A172 (cell line): ENCODE results near the gene HOXA11. TPM values are rescaled to one million over a fixed set of nuclear protein-coding genes. Genes with fewer than 3 reads are reported as not detected.

Source experiments
- DNase-seq: peaks from one replicate; pipeline ENCODE4 v3.0.0-alpha.2; 2015; ENCODE audit warnings: low spot score
- total RNA-seq: library from RNA; depleted of rRNA; stranded (reverse); fragments of >200 nt; shearing (Covaris generic); gene quantifications from 2 replicates; pipeline ENCODE4 v1.2.3, GENCODE V29; 2014

The HOXA11 gene
- total RNA-seq, 1 experiment from 2014 or later = 1.2 TPM

DNA sequence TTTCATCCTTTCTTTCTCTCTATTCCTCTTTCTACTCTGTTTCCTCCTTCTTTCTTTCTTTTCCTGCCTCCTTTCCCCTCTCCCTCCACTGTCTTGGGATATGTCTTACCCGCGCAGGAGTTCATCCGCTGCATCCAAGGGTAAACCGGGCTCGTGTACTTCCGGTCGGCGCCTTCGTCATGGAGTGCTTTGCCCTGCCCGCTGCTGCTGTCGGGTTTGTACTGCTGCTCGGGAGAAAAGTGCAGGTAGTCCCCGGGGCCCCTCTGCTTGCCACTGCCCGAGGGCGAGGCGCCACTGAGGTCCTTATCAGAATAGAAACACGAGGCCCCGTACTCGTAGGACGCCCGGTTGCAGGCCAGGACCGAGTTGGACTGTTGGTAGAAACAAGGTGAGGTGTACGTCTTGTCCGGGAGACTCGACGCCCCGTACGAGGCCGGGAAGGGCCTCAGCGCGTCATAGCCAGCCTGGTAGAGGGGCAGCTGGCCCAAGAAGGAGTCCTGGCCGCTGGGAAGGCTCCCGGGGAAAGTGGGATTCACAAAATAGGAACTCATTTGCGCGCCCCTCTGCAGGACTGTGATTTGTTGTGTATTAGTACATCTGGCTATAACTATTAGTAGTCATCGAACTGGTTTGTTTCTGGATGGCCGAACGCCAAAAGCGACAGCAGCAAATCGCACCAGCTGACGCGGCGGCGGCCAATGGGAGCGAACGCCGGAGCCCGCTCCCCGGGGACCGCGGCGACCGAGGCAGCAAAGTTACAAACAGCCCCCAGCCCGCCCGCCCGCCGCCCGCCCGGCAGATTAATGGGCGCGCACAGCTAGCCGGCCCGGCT is 37.6 kb downstream of the HOXA11 start, which contains the start of gene HOXA6:
HOXA6 (minus strand) TSS at position 576 of the 832 bp plus-strand sequence; CDS start at position 551, 25 bp downstream.
- DNase-seq = no peak

DNA sequence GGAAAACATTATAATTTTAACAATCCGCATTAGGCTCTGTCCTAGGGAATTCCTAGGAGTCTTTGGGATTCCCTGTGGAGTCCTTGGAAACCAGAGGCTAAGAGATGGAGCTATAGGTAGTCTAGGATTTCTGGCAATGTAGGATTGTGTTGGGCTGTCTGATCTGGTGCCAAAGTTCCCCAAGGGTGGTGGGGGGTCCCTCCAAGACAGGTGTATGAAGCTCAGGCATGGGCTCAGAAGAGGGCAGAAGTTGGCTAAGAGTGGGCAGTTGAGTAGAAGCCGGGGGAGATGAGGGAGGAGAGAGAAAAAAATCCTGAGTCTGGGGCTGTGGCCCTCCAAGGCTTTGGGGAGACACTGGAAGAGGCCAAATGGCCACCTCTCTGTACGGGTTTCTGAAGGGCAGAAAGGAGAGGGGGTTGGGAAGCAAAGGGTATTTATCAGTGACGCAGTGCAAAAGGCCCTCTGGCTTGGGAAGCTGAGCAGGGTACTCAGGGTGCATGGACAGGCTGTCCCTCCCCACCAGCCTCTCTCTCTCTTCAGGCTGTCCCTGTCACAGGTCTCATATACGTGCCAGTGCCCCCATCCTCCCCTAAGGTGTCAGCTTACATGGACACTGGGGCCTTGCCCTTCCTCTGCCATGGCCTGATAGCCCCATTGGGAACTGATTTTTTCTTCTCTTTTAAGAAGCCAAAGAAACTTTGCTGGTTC is 38.4 kb downstream of the HOXA11 start:
- no peak for DNase-seq

DNA sequence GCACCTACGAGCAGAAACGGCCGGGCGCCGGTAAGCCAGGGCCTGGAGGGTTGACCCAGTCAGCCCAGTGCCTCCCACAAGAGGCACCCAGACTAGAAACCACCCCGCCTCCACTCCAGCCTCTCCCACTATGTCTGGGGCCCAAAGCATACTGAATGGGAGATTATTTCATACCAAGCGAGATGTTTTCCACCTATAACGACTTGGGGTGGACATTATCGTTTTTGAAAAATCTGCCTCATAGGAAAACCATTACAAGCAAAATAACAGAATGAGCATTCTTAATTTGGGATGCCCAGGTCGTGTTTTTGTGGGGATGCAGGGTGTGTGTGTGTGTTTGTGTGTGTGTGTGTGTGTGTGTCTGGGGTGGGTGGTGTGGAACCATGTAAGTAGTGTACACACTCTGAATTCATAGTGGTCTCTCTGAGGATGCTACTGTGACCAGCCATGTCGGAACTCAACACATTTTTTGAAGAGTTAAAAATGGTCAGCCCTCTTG is 39.1 kb downstream of the HOXA11 start:
- no peak for DNase-seq

DNA sequence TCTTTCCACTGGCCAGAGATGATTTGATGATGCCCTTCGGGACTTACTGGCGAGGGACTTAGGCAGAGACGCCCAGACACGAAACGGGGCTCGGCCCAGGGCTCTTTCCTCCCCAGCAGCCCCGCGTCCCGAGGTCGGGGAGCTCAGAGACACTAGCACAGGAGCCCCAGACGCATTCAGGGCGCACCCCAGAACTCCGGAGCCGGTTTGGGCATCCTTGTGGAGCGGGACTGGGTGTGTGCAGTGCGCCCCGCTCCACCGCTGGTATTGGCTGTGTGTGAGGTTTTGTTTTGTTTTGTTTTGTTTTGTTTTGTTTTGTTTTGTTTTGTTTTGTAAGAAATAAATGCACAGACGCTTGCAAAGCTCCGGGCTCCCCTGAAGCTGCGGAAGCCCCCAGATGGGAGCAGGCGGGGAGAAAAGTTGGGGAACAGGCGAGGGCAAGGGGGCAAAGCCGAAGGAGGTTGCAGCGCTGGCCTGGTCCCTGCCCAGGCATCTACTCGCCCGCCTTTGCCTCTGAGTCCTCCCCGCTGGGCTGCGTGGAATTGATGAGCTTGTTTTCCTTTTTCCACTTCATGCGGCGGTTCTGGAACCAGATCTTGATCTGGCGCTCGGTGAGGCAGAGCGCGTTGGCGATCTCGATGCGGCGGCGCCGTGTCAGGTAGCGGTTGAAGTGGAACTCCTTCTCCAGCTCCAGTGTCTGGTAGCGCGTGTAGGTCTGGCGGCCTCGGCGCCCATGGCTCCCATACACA is 39.7 kb downstream of the HOXA11 start:
- DNase-seq = no peak

DNA sequence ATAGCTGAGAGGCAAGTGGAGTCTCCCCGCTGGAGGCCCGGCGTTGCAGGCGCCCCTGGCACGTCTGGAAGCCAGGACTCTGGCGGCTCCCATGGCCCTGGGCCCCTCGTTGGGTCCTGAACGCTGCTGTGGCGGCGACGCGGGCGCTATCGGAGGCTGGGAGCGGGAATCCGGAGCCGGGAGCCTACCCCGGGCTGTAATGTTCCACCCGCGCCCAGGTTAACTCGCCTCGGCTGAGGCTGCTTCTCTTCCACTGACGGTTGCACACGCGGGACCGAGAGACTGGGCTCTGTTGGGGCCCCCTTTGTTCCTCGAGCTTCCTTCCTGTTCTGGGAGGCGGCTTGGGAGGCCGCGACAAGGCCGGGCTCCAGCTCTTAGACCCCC is 40.3 kb downstream of the HOXA11 start:
- DNase-seq = no peak

DNA sequence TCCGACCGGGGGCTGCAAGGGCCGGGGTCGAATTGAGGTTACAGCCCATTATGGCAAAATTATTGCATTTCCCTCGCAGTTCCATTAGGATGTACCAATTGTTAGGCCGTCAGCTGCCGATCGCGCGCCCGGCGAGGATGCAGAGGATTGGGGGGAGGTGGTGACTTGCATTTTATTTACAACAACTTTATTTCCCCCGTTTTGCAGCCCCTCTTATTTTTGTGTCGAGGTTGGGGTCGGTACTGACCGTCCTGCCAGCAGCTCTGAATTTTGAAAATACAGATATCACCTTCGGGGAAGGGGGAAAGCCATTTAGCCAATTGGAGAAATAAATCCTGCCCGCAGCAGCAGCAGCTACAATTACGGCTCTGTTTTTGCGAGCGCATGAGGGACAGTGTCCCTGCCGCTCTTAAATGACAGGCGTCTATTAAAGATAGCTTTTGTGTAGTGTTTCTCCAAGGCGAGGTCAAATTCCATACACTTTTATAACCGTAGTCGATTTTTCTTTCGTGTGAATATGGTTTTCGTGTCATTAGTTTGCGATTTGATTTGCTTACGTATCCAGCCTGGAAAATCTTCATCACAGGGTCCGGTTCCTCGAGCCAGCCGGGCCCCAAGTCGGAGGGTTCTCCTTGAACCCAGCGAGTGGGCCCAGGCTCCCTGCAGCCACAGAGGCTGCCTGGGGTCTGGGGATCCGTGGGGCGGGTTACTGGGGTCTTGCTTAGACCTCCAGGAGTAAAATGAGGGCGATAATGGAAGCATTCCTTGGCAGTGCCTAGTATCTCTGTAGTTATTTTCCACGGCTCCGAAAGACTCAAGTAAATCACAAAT is 40.9 kb downstream of the HOXA11 start:
- DNase-seq = no peak

DNA sequence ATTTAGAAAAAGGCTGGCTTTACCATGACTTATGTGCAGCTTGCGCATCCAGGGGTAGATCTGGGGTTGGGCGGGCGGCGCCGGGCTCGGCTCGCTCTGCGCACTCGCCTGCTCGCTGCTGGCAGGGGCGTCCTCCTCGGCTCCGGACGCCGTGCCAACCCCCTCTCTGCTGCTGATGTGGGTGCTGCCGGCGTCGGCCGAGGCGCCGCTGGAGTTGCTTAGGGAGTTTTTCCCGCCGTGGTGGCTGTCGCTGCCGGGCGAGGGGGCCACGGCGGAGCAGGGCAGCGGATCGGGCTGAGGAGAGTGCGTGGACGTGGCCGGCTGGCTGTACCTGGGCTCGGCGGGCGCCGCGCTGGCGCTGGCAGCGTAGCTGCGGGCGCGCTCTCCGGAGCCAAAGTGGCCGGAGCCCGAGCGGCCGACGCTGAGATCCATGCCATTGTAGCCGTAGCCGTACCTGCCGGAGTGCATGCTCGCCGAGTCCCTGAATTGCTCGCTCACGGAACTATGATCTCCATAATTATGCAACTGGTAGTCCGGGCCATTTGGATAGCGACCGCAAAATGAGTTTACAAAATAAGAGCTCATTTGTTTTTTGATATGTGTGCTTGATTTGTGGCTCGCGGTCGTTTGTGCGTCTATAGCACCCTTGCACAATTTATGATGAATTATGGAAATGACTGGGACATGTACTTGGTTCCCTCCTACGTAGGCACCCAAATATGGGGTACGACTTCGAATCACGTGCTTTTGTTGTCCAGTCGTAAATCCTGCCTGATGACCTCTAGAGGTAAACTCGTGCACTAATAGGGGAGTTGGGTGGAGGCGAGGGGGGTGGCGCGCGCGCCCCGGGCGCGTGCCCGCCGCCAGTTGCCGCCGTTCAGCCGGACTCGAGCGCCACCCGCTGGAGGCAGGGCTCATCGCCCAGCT is 41.7 kb downstream of the HOXA11 start, which contains the start of gene HOXA5:
HOXA5 (minus strand) TSS at position 659 of the 927 bp plus-strand sequence; CDS start at position 585, 74 bp downstream.
- peak; percentile 91 for DNase-seq

DNA sequence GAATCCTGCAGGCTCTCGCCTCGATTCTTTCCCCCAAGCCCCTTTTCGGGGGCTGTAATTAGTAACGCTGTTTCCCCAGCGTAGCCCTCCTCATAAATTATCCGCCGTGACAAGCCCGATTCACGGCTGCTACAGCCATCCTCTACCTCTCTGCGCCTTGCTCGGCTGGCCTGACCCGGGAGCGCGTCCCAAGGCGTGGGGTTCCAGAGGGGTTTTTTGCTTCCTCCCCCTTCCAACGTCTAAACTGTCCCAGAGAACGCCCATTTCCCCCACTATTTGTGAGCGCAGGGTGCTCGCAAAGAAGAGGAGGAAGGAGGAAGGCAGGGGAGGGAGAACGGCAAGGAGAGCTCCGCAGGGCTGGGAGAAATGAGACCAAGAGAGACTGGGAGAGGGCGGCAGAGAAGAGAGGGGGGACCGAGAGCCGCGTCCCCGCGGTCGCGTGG is 42.4 kb downstream of the HOXA11 start:
- DNase-seq = no peak

DNA sequence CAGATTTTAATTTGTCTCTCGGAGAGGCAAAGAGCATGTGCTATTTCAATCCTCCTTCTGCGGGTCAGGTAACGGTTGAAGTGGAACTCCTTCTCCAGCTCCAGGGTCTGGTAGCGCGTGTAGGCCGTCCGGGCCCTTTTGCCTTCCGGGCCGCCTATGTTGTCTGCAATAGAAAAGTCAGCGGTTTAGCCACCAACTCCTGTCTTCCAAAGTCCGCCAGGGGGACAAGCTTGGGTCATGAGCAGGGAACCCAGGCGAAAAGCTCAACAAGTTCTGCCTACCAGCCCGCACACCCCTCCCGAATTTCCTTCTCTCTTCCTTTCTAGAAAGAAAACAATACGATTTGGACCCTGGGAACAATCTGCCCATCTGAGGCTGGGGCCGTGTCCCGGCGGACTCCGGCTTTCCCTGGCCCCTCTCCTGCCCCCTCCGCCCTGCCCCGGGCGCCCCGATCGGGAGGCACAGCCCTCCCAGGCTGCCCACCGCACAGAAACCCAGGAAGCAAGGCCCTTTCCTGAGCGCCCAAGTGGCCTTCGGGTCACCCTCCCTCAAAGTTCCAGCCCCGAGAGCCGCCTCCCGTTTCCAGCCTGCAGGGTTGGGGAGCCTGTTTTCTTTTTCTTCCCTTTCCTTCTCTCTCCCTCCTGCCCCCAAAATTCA is 43.0 kb downstream of the HOXA11 start:
- no peak for DNase-seq

DNA sequence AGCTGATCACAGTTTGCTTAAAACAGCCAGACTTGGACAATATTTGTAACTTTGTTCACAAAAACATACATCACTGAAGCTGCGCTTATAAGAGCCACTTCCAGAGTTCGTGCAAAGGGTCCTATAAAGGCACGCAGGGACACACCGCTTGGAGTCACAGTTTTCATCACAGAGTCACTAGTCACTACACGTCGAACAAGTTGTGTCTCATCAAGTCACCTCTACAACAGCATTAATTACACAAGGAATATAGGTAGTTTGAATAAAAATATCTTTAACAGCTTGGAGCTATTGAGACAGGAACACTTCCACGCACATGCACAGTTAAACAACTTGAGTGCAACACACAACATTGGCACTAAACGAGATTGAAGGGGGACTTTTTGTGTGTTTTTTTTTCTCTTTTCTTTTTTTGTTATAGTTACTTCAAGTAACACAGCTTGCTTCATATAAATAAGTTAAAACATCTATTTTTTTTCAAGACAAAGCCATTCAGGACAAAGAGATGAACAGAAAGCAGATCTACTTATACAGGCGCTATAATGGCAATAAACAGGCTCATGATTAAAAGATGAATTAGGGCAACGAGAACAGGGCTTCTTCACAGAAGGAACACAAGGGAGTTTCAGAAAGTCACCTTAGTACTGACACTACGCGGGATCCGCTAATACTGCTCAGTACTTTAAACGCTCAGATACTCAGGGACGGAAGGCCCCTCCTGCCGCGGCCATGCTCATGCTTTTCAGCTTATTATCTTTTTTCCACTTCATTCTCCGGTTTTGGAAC is 43.7 kb downstream of the HOXA11 start:
- no peak for DNase-seq

DNA sequence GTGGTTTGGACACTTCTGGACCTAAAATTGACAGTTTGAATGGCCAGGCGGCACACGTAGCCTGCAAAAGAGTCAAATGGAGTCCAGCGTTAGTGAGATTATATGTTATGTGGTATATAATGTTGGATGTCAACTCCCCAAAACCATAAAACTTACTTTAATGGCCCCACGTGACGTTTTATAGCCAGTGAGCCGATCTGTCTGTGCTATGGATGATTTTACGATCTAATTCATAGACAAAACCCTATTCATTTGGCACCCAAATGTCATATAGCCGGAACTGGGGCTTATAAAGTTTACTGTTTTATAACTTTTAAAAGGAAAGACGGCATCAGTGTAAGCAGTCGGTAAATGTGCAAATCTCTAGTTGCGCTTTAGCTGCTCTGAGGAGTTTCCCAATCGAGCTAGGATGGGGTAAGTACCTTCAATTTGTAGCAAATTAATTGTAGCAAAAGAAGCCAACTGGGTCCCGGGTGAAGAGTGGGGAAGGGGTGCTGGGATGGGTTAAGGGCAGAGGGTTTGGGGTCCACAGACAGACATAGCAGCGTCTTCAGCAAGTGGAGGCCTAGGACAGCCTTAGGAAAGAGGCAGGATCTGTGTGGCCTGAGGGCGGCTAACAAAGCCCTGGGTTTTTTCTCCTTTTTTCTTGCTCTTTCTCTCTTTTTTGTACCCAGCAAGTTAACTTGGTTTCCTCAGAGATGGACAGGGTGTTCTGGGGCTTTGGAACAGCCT is 44.7 kb downstream of the HOXA11 start:
- no peak for DNase-seq

DNA sequence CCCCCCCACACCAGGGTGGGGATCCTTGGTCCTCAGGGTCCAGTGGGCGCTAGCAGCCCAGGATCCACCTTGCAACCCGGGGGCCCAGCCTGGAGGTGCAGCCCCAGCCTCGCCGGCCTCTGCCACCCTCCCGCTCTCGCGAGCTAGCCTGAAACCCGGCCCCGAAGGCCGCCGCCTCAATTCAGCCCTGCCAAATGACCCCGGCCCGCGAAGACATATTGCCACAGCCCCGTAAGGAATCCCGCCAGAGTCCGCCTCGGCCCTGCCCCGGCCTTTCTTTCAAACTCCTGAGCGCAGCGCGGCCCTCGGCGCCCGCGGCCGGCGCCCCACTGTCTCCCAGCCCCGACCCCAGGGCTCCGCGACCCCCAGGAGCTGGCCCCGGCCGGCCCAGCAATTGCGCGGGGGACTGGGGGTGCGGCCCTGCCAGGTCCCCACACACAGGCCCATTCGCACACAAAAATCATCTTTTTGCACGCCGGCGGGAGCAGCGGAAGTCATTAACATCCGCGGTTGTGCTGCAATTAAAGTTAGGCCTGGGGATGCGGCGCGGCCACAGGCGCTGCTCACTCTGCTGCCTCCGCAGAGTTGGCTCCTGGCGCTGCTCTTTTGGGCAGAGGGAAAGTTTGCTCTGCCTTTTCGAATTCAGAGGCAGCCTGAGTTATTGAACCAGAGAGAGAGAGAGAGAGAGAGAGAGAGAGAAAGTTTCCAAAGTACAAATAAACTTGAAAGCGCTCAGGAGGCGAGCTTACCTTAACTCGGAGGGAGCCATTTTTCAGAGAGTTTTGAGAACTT is 45.5 kb downstream of the HOXA11 start:
- no peak for DNase-seq

DNA sequence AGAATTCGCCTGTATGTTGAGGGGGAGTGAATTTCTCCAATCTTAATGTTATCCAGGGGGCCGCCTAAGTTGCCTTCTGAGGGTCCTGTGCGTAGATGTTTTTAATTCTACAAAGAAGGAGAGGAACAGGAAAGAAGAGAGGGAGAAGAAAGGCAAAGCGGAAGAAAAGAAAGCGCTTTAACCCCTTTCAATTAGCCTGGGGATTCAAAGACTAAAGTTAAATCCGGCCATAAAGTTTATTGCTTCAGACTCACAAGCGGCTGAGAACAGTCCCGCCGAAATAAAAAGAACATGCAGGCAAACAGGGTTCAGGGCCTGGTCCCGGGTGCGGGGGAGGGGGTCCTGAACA is 46.1 kb downstream of the HOXA11 start:
- no peak for DNase-seq

DNA sequence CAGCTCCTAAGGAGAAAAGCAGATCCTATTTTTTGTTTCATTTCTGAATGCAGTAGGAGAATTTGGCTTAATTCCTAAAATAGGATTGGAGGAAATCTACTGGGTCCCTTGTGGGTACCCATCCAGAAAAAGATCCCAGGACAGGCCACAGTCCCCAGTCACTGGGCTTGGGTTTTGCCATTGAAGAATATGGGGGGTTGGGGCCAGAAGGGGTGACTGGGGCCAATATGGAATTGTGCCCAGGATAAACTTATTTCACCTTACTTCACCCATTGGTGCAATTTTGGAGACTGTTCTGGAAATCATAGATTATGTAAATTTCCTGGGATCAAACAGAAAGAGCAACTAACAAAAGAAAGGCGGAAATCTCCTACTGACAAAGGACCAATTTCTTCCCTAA is 46.6 kb downstream of the HOXA11 start:
- DNase-seq = no peak

DNA sequence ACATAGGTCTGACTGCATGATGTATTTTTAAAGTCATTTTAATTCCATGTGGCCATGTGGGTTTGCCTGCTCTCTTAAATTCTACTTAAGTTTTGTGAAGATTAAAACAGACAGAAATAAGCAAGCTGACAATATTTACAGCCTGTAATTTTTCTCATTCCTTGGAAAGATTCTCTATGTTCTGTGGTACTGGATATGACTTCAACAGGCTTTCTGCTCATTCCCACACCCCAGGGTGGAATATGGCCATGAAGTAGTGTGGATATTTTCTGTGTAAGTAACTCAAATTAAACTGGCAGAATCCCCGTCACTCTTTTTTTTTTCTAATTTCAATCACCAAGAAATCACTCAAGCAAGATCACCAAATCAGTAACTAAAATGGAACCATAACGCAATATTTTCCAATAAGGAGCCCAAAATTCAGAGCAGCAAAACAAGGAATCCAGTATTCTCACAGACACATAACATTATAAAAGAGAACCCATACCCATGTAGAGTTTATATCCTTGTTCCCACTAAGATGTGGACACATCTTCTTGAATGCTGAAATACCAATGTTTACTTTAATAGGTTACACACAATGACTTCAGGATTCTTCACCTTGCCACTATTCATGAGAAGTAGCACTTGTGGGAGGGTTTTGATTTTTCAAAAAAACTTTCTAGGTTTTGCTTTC is 47.3 kb downstream of the HOXA11 start:
- no peak for DNase-seq

DNA sequence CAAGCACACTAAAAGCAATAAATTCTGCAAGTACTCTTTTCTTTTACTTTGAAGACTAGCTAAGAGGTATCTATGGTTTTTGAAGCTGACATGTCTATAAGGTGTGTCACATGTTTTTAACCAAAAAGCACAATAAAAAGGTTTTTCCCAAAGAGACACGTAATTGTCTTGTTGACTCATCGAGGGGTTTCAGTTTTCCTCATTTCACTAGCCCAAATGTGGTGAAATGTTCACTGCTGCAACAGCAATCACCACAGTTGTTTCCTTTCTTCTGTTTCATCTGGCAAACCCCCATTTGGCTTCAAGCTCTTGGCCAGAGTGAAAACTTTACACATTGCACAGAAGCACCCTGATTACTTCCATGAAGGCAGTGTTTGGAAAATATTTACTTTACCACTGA is 50.6 kb downstream of the HOXA11 start:
- DNase-seq = peak; percentile 69
